Panc1 (cell line): Measurements from ENCODE around the gene IL17REL.

Source experiments
- POLR2AphosphoS5 ChIP-seq: IDR thresholded peaks from 2 replicates; pipeline ENCODE4 v1.6.1; 2012; ENCODE audit warnings: mild to moderate bottlenecking, low read depth, low read length, moderate library complexity
- REST ChIP-seq, 2 experiments: IDR thresholded peaks; 2 replicates each; pipeline ENCODE4 v1.6.1; 2011 to 2012; ENCODE audit warnings: low read depth in 2 of 2, control low read depth in 1 of 2, low read length in 1 of 2, mild to moderate bottlenecking in 1 of 2, moderate library complexity in 1 of 2; ENCODE audit not compliant: insufficient read depth in 1 of 2
- SIN3A ChIP-seq: IDR thresholded peaks from 2 replicates; pipeline ENCODE4 v1.6.1; 2012; ENCODE audit warnings: low read depth, mild to moderate bottlenecking, low read length, moderate library complexity, borderline replicate concordance; ENCODE audit not compliant: insufficient read depth
- TCF7L2 ChIP-seq: IDR thresholded peaks from 2 replicates; pipeline ENCODE4 v1.6.1; 2011; ENCODE audit warnings: mild to moderate bottlenecking, low read depth, low read length, inconsistent platforms
- TF ChIP-seq, protein P1 (sequence below): fragments of 450-650 bp; IDR thresholded peaks from 2 replicates; pipeline ENCODE4 v1.5.1; 2017; ENCODE audit warnings: mild to moderate bottlenecking

- TF ChIP-seq, protein P1, sequence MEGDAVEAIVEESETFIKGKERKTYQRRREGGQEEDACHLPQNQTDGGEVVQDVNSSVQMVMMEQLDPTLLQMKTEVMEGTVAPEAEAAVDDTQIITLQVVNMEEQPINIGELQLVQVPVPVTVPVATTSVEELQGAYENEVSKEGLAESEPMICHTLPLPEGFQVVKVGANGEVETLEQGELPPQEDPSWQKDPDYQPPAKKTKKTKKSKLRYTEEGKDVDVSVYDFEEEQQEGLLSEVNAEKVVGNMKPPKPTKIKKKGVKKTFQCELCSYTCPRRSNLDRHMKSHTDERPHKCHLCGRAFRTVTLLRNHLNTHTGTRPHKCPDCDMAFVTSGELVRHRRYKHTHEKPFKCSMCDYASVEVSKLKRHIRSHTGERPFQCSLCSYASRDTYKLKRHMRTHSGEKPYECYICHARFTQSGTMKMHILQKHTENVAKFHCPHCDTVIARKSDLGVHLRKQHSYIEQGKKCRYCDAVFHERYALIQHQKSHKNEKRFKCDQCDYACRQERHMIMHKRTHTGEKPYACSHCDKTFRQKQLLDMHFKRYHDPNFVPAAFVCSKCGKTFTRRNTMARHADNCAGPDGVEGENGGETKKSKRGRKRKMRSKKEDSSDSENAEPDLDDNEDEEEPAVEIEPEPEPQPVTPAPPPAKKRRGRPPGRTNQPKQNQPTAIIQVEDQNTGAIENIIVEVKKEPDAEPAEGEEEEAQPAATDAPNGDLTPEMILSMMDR: no peak
- TF ChIP-seq POLR2AphosphoS5 (no peak), REST (IDR thresholded peaks at IDR 0.05; ENCODE audit: insufficient read depth in 1 of 2, low read depth in 2 of 2, low read length in 1 of 2) (no peak), TCF7L2 (no peak), SIN3A (no peak)
Observed at GRCh38 chr22:49991907-49992533, 20.5 kb downstream of the IL17REL start.
